HepG2 (cell line): ENCODE results near the gene SPA17. TPM values are rescaled to one million over a fixed set of nuclear protein-coding genes. Genes with fewer than 3 reads are reported as not detected.

ENCODE experiments used
- ATAC-seq: fragments of 200-7000 bp; cut with Tn5 transposase; 3 replicates; pipeline ENCODE4 v1.9.1; 2020; ENCODE audit warnings: mild to moderate bottlenecking, moderate library complexity
- BruUV-seq: library from RNA; stranded (reverse); fragments of 400-500 nt; replicated peaks from 2 replicates; lab custom pipeline; 2021; lab: Mats Ljungman, UMichigan
- CTCF ChIA-PET: fragments of 300-600 bp; formaldehyde crosslinking; extraction: SDS; loops from one replicate; lab custom pipeline; 2021; ENCODE audit warnings: low total read pairs, inconsistent platforms, low intra/inter-chr PET ratio; lab: Yijun Ruan, JAX
- POLR2A ChIA-PET: fragments of 350-600 bp; sonication (Branson Sonifier 250); formaldehyde crosslinking; loops from one replicate; lab custom pipeline; 2020; ENCODE audit warnings: antibody characterized with exemption, inconsistent platforms; lab: Yijun Ruan, JAX
- DNase-seq: peaks from one replicate; pipeline ENCODE4 v3.0.0-alpha.2; 2015; ENCODE audit warnings: low spot score
- FAIRE-seq: peaks from 3 replicates; lab custom pipeline; 2011; peaks lifted over from hg19 to GRCh38; lab: Jason Lieb, UNC
- H2AFZ ChIP-seq: one replicate; pipeline ENCODE4 v1.6.1; 2011; ENCODE audit warnings: low read length, inconsistent platforms
- H3K27ac ChIP-seq: fragments of 300-600 bp; 3 replicates; pipeline ENCODE4 v1.8.0; 2011; ENCODE audit warnings: mixed run types, mild to moderate bottlenecking, mixed read lengths, low read length, inconsistent platforms; ENCODE audit not compliant: insufficient read depth; ENCODE audit errors: extremely low read length
- H3K27me3 ChIP-seq, 2 experiments: fragments of 200-600 bp in 1 of 2; 2 replicates in 1 of 2; 3 replicates in 1 of 2; pipeline versions ENCODE4 v1.6.0 to v1.8.0; 2011; ENCODE audit warnings: low read length in 2 of 2, mild to moderate bottlenecking in 2 of 2, moderate library complexity in 2 of 2, inconsistent platforms in 1 of 2; ENCODE audit not compliant: insufficient read depth in 2 of 2, control insufficient read depth in 1 of 2
- H3K36me3 ChIP-seq, 2 experiments: fragments of 200-600 bp in 1 of 2; replicated peaks in 1 of 2; 2 replicates in 1 of 2; 3 replicates in 1 of 2; pipeline versions ENCODE4 v1.5.1 to v1.8.0; 2011; ENCODE audit warnings: low read length in 2 of 2, inconsistent platforms in 1 of 2; ENCODE audit not compliant: insufficient read depth in 2 of 2, control insufficient read depth in 1 of 2
- H3K4me1 ChIP-seq: 2 replicates; pipeline ENCODE4 v1.5.1; 2012; ENCODE audit warnings: low read length, inconsistent platforms; ENCODE audit not compliant: insufficient read depth
- H3K4me2 ChIP-seq: 2 replicates; pipeline ENCODE4 v1.6.0; 2011; ENCODE audit warnings: low read depth, low read length, inconsistent platforms
- H3K4me3 ChIP-seq, 3 experiments: fragments of 200-600 bp in 1 of 3; sonication (generic), shearing (Covaris generic) in 1 of 3; replicated peaks in 1 of 3; 2 replicates each; pipeline ENCODE4 v1.5.1; 2011 to 2016; ENCODE audit warnings: low read length in 3 of 3, inconsistent platforms in 2 of 3, low read depth in 2 of 3, mild to moderate bottlenecking in 2 of 3, control low read depth in 1 of 3, mixed read lengths in 1 of 3; ENCODE audit not compliant: insufficient read depth in 1 of 3
- H3K79me2 ChIP-seq: one replicate; pipeline ENCODE4 v1.6.1; 2011; ENCODE audit warnings: low read length, inconsistent platforms; ENCODE audit not compliant: insufficient read depth
- H3K9ac ChIP-seq: 2 replicates; pipeline ENCODE4 v1.6.0; 2011; ENCODE audit warnings: mild to moderate bottlenecking, low read depth, low read length, inconsistent platforms; ENCODE audit not compliant: insufficient read depth
- H3K9me3 ChIP-seq: 2 replicates; pipeline ENCODE4 v1.5.1; 2012; ENCODE audit warnings: mild to moderate bottlenecking, low read length
- H4K20me1 ChIP-seq: 2 replicates; pipeline ENCODE4 v1.6.0; 2011; ENCODE audit warnings: inconsistent platforms, mild to moderate bottlenecking, low read length, moderate library complexity; ENCODE audit not compliant: insufficient read depth
- CEBPZ ChIP-seq: IDR thresholded peaks from 2 replicates; pipeline ENCODE4 v1.6.1; 2012; ENCODE audit warnings: low read length, improper control_type of control experiment
- MAFK ChIP-seq, 2 experiments: IDR thresholded peaks in 1 of 2; conservative IDR thresholded peaks in 1 of 2; 2 replicates each; pipeline ENCODE4 v1.6.1; 2011; ENCODE audit warnings: improper control_type of control experiment in 2 of 2, low read length in 2 of 2
- NCOA1 ChIP-seq: sonication (generic); formaldehyde crosslinking; IDR thresholded peaks from 2 replicates; pipeline ENCODE4 v1.9.0; 2021; ENCODE audit warnings: missing genetic modification reagents
- POLR2AphosphoS2 ChIP-seq: IDR thresholded peaks from 2 replicates; pipeline ENCODE4 v1.6.1; 2011; ENCODE audit warnings: low read depth, low read length, improper control_type of control experiment
- PPARG ChIP-seq: conservative IDR thresholded peaks from 2 replicates; pipeline ENCODE4 v1.6.1; 2016; ENCODE audit warnings: missing biosample characterization, missing genetic modification reagents
- ZBTB39 ChIP-seq: sonication (generic); formaldehyde crosslinking; IDR thresholded peaks from 2 replicates; pipeline ENCODE4 v1.5.0; 2020; ENCODE audit warnings: missing genetic modification reagents
- ZNF253 ChIP-seq: sonication (generic); formaldehyde crosslinking; IDR thresholded peaks from 2 replicates; pipeline ENCODE4 v1.8.0; 2022; ENCODE audit warnings: mild to moderate bottlenecking, missing genetic modification reagents, borderline replicate concordance
- ZNF549 ChIP-seq: sonication (generic); formaldehyde crosslinking; IDR thresholded peaks from 2 replicates; pipeline ENCODE4 v1.5.0; 2020; ENCODE audit warnings: missing genetic modification reagents
- ZNF768 ChIP-seq: sonication (generic); formaldehyde crosslinking; IDR thresholded peaks from 2 replicates; pipeline ENCODE4 v1.4.0; 2020; ENCODE audit warnings: missing genetic modification reagents
- ZNF772 ChIP-seq: sonication (generic); formaldehyde crosslinking; IDR thresholded peaks from 2 replicates; pipeline ENCODE4 v1.5.0; 2020; ENCODE audit warnings: mild to moderate bottlenecking, missing genetic modification reagents
- ZSCAN21 ChIP-seq: sonication (generic); formaldehyde crosslinking; IDR thresholded peaks from 2 replicates; pipeline ENCODE4 v1.8.0; 2022; ENCODE audit warnings: mild to moderate bottlenecking, missing genetic modification reagents, moderate library complexity, borderline replicate concordance
- WGBS: methylation state at CpG from one replicate; pipeline ENCODE4 v1.1.6; 2017; ENCODE audit warnings: low lambda C conversion rate; 5-methylcytosine and 5-hydroxymethylcytosine counted together
- in situ Hi-C: cut with HindIII; loops from 2 replicates; pipeline ENCODE4 v1.10.0; 2017; ENCODE audit warnings: low pct_unique_long_range_greater_than_20kb; ENCODE audit not compliant: extremely low pct_ligation_motif_present
- intact Hi-C: fragments of 100-400 bp; cut with micrococcal nuclease; formaldehyde crosslinking; loops from one replicate; pipeline ENCODE4 v1.10.0; 2022; ENCODE audit not compliant: unreplicated experiment
- polyA plus RNA-seq, 8 experiments: library from polyadenylated mRNA; depleted of rRNA in 3 of 8; stranded (reverse) in 7 of 8; unstranded in 1 of 8; fragments of >200 nt; fragmentation: Illumina TruSeq in 4 of 8; extraction: Trizol in 4 of 8; gene quantifications; 2 replicates each; pipeline versions ENCODE4 v1.2.1 to v1.2.3, GENCODE V29; 2011 to 2016; ENCODE audit warnings: low read depth in 4 of 8, missing spikeins in 1 of 8, mixed read lengths in 1 of 8; ENCODE audit not compliant: insufficient read depth in 1 of 8
- total RNA-seq, 5 experiments: library from RNA; depleted of rRNA; stranded (reverse); fragments of >200 nt; fragmentation: Illumina TruSeq; extraction: Trizol; gene quantifications; 2 replicates each; pipeline ENCODE4 v1.2.3, GENCODE V29; 2016; ENCODE audit warnings: low read depth in 1 of 5

SPA17 gene
- total and polyA plus RNA-seq, 2 of the 13 experiments (the other 11 are each of a cell fraction or from before 2014, with no cell fraction given): 4.4 to 8.4 TPM

- Histone ChIP-seq H3K9ac (no peak overlapping the region), H4K20me1 (no peaks in the 10 kb centered on the region), H3K36me3 (no peaks in the 10 kb centered on the region), H3K4me3 (no peak overlapping the region), H2AFZ (no peak overlapping the region), H3K4me2 (no peak overlapping the region), H3K4me1 (peaks cover 19% of the 10 kb centered on the region), H3K79me2 (no peaks in the 10 kb centered on the region), H3K27ac (no peak overlapping the region), H3K27me3 (no peaks in the 10 kb centered on the region; a peak in 1 of 5 replicates), H3K9me3 (no peaks in the 10 kb centered on the region)
- WGBS: 55% methylated on average over 2 of the region's 2 CpGs
- intact Hi-C loops (no loop called here), in situ Hi-C loops (loop anchor here (10.0 kb wide), 1 partner anchor 188 kb away; the partner anchor contains the start of gene ROBO3)
- CTCF ChIA-PET: no interaction called here
- ATAC-seq (no peak), DNase-seq (no peak), FAIRE-seq (no peak)
- no TSS peak for BruUV-seq
- POLR2A ChIA-PET: no interaction called here
- no peak for TF ChIP-seq POLR2AphosphoS2
- no peak for TF ChIP-seq PPARG
- no peak for TF ChIP-seq MAFK (conservative IDR thresholded peaks at IDR 0.05 in 1 of 2, IDR thresholded peaks at IDR 0.05 in 1 of 2; ENCODE audit: low read length in 2 of 2)
- TF ChIP-seq ZNF768 (CRISPR knock-in tag): no peak
- TF ChIP-seq ZBTB39 (CRISPR knock-in tag): no peak
Measured at GRCh38 chr11:124676386-124676785, 2.7 kb downstream of the SPA17 start.

- H3K27ac ChIP-seq: no peak overlapping the region
- H3K9ac ChIP-seq: no peak overlapping the region
- no peaks in the 10 kb centered on the region for H3K79me2 ChIP-seq
- FAIRE-seq: no peak
- no peak for DNase-seq
- peaks cover 8% of the 10 kb centered on the region for H3K4me1 ChIP-seq
- ChIA-PET POLR2A (no interaction called here), CTCF (no interaction called here)
- H4K20me1 ChIP-seq: no peaks in the 10 kb centered on the region
- H3K4me2 ChIP-seq: no peak overlapping the region
- no peaks in the 10 kb centered on the region; a peak in 1 of 5 replicates for H3K27me3 ChIP-seq
- TF ChIP-seq ZSCAN21 (CRISPR knock-in tag) (no peak), ZNF253 (CRISPR knock-in tag) (no peak), NCOA1 (CRISPR knock-in tag) (no peak), ZNF549 (CRISPR knock-in tag) (no peak), ZNF772 (CRISPR knock-in tag) (no peak), CEBPZ (no peak)
- no peak overlapping the region for H2AFZ ChIP-seq
- ATAC-seq: no peak
- H3K36me3 ChIP-seq: no peaks in the 10 kb centered on the region
- H3K9me3 ChIP-seq: peaks cover 7% of the 10 kb centered on the region; the same call in 1 of the 2 replicates
- whole genome bisulfite sequencing: 59% methylated on average over 4 of the region's 5 CpGs
- BruUV-seq: no TSS peak
- intact Hi-C loops (no loop called here), in situ Hi-C loops (loop anchor here (10.0 kb wide), 1 partner anchor 186 kb away; the partner anchor contains the start of gene ROBO3)
- no peak overlapping the region for H3K4me3 ChIP-seq
Measured at GRCh38 chr11:124678416-124678815, 4.7 kb downstream of the SPA17 start.
